MCF 10A (cell line): Measurements from ENCODE around the gene PRR14L. TPM values are rescaled to one million over a fixed set of nuclear protein-coding genes. Genes with fewer than 3 reads are reported as not detected.

ENCODE experiments used
- BruUV-seq: library from RNA; stranded (reverse); fragments of 400-500 nt; replicated peaks from 2 replicates; lab custom pipeline; 2021; lab: Mats Ljungman, UMichigan
- CTCF ChIA-PET: fragments of 300-600 bp; sonication (Branson Sonifier 250); formaldehyde crosslinking; extraction: SDS; loops from one replicate; lab custom pipeline; 2021; ENCODE audit warnings: antibody characterized with exemption, inconsistent platforms; lab: Yijun Ruan, JAX
- POLR2A ChIA-PET: fragments of 300-600, 350-650 bp; sonication (Branson Sonifier 250); formaldehyde crosslinking; extraction: SDS; loops from one replicate; lab custom pipeline; 2020; ENCODE audit warnings: antibody characterized with exemption, inconsistent platforms; lab: Yijun Ruan, JAX
- DNase-seq: peaks from one replicate; pipeline ENCODE4 v3.0.0-alpha.2; 2018; ENCODE audit not compliant: unreplicated experiment
- H3K27ac Mint-ChIP-seq: one replicate; pipeline ENCODE4 v1.8.0; 2022; ENCODE audit warnings: mild to moderate bottlenecking, low read depth, mixed read lengths; ENCODE audit not compliant: unreplicated experiment
- H3K27me3 Mint-ChIP-seq: one replicate; pipeline ENCODE4 v1.8.0; 2022; ENCODE audit warnings: mixed read lengths; ENCODE audit not compliant: insufficient read depth, unreplicated experiment
- H3K36me3 Mint-ChIP-seq: one replicate; pipeline ENCODE4 v1.8.0; 2022; ENCODE audit warnings: mild to moderate bottlenecking, moderate library complexity, mixed read lengths; ENCODE audit not compliant: insufficient read depth, unreplicated experiment
- H3K4me1 Mint-ChIP-seq: one replicate; pipeline ENCODE4 v1.8.0; 2022; ENCODE audit warnings: mixed read lengths; ENCODE audit not compliant: insufficient read depth, unreplicated experiment
- H3K4me3 Mint-ChIP-seq: one replicate; pipeline ENCODE4 v1.8.0; 2022; ENCODE audit warnings: mild to moderate bottlenecking, moderate library complexity, mixed read lengths; ENCODE audit not compliant: unreplicated experiment
- H3K9me3 Mint-ChIP-seq: one replicate; pipeline ENCODE4 v1.8.0; 2022; ENCODE audit warnings: mixed read lengths; ENCODE audit not compliant: unreplicated experiment
- CTCF ChIP-seq: fragments of 200-600 bp; IDR thresholded peaks from one replicate; pipeline ENCODE4 v1.8.0; 2022; ENCODE audit warnings: antibody characterized with exemption, mild to moderate bottlenecking; ENCODE audit not compliant: unreplicated experiment
- intact Hi-C: fragments of 100-400 bp; cut with micrococcal nuclease; formaldehyde crosslinking; loops from 2 replicates; pipeline ENCODE4 v1.14.1; 2022
- total RNA-seq: library from RNA; stranded (reverse); gene quantifications from 2 replicates; pipeline ENCODE4 v1.2.3, GENCODE V29; 2022

PRR14L gene
- total RNA-seq, 1 experiment from 2014 or later = 37.4 TPM

DNA sequence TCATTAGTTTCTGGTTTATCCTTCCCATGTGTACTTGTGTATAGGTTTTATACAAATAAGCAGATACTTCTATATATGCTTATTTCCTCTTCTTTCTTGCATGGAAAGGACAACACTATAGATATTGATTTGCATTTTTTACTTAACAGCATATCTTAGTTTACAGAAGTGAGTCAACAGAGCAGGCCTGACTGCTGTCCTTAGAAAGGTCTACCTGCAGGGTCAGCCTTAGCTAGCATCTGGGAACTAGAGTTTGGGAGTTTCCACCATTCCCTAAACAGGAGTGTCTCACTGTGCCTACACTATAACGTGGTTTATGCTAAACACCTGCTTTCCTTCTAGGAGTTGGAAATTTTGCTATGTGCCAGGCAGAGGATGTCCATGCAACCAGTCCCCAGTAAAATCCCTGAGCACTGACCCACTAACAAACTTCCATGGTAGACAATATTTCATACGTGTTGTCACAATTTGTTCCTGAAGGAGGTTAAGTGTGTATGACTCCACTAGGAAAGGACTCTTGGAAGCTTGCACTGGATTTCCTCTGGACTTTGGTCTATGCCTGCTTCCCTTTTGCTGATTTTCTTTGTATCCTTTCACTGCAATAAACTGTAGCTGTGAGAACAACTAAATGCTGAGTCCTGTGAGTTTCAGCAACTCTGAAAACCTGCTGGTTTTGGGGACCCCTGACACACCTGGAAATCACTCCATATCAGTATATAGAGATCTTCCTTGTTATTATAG lies 17.7 kb downstream of the PRR14L start:
- Mint-ChIP-seq H3K36me3 (peaks cover 61% of the 10 kb centered on the region), H3K27ac (no peak overlapping the region), H3K9me3 (no peaks in the 10 kb centered on the region), H3K4me1 (peaks cover 17% of the 10 kb centered on the region), H3K4me3 (no peak overlapping the region), H3K27me3 (no peaks in the 10 kb centered on the region)
- CTCF ChIA-PET = interaction anchor here (1.2 kb wide), 1 partner anchor 66 kb away, joined by 3 read pairs; no protein-coding TSS in a partner anchor
- no peak for TF ChIP-seq CTCF
- intact Hi-C loops = no loop called here
- BruUV-seq = no TSS peak
- POLR2A ChIA-PET = interaction anchor here (1.1 kb wide), 1 partner anchor 21 kb away, joined by 3 read pairs; the partner anchor contains the start of gene DEPDC5
- no peak for DNase-seq

DNA sequence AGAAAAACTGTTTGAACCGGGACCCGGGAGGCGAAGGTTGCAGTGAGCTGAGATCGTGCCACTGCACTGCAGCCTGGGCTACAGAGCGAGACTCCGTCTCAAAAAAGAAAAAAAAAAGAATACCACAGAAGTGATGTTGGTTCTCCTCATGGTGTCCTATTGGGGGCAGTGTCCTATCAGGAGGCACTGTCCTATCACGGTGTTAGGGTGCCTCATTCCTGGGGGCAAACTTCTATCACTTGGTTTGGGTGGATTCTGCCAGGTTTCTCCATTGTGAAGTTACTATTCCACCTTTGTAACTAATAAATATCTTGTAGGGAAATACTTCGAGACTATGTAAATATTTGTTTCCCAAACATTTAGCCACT lies 19.6 kb downstream of the PRR14L start:
- Mint-ChIP-seq H3K4me3 (no peak overlapping the region), H3K4me1 (peaks cover 17% of the 10 kb centered on the region), H3K27me3 (no peaks in the 10 kb centered on the region), H3K9me3 (no peaks in the 10 kb centered on the region), H3K36me3 (peaks cover 43% of the 10 kb centered on the region), H3K27ac (no peak overlapping the region)
- ChIA-PET CTCF (no interaction called here), POLR2A (no interaction called here)
- intact Hi-C loops = no loop called here
- TF ChIP-seq CTCF = no peak
- BruUV-seq = no TSS peak
- DNase-seq = no peak

DNA sequence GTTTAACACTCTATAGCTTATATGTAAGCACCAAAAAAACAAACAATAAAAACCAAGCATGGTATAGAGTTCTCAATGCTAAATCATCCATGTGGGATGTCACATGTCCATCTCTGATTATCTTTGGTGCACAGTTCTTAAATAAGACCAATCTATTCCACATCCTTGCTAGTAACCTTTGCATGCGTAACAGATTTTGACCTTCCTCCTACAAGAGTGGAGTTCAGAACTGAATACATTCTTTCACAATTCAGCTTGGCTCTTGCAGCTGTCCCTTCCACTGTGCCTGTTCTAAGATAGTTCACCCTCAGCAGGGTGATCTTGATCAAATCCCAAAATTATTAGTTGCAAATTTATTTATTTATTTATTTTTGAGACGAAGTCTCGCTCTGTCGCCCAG lies 21.1 kb downstream of the PRR14L start:
- Mint-ChIP-seq H3K27me3 (no peaks in the 10 kb centered on the region), H3K9me3 (no peaks in the 10 kb centered on the region), H3K27ac (no peak overlapping the region), H3K4me3 (no peak overlapping the region), H3K4me1 (peaks cover 4% of the 10 kb centered on the region), H3K36me3 (peaks cover 40% of the 10 kb centered on the region)
- intact Hi-C loops = no loop called here
- CTCF ChIA-PET = interaction anchor here (0.7 kb wide), 1 partner anchor 24 kb away, joined by 3 read pairs; no protein-coding TSS in a partner anchor
- DNase-seq = no peak
- no peak for TF ChIP-seq CTCF
- POLR2A ChIA-PET = interaction anchor here (1.2 kb wide), 2 partner anchors 15 to 67 kb away, joined by 3 to 5 read pairs; partner anchors contain the start of gene PISD
- BruUV-seq = no TSS peak

DNA sequence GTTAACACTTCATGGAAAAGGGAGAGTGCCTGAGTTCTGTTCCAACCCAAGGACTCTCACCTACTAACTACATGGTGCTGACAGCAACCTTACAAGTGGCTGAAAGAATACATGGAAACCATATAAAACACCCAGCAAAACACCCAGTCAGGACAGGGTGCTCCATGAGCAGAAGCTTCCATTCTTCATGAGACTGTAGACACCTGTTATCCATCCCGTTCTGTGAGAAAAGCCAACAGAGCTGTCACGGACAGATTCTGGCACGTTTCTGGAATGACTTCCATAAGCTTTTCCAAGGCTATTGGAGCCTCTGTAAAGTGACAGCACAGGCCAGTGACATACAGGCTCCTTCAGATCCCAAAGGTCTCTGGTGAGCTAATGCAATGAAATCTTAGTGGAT lies 23.2 kb downstream of the PRR14L start:
- H3K27ac Mint-ChIP-seq = no peak overlapping the region
- no peaks in the 10 kb centered on the region for H3K27me3 Mint-ChIP-seq
- intact Hi-C loops = no loop called here
- no peak overlapping the region for H3K4me3 Mint-ChIP-seq
- no peak for TF ChIP-seq CTCF
- no TSS peak for BruUV-seq
- H3K9me3 Mint-ChIP-seq = no peaks in the 10 kb centered on the region
- no peaks in the 10 kb centered on the region for H3K4me1 Mint-ChIP-seq
- POLR2A ChIA-PET = interaction anchor here (1.1 kb wide), 1 partner anchor 35 kb away, joined by 4 read pairs; no protein-coding TSS in a partner anchor
- CTCF ChIA-PET = no interaction called here
- H3K36me3 Mint-ChIP-seq = peaks cover 49% of the 10 kb centered on the region
- DNase-seq = no peak
